GM21381 (cell line): ENCODE measurements around the gene MRPS2.
"Not testable (repeated sequence)": the region's sequence is repeated elsewhere in the genome, so short reads cannot be mapped to it uniquely, and the experiment has no call there.

ENCODE experiments used
- ATAC-seq: cut with Tn5 transposase; IDR thresholded peaks from one replicate; pipeline ENCODE4 v1.9.1; 2021; ENCODE audit warnings: mild to moderate bottlenecking, moderate library complexity; ENCODE audit not compliant: unreplicated experiment

MRPS2 gene

DNA sequence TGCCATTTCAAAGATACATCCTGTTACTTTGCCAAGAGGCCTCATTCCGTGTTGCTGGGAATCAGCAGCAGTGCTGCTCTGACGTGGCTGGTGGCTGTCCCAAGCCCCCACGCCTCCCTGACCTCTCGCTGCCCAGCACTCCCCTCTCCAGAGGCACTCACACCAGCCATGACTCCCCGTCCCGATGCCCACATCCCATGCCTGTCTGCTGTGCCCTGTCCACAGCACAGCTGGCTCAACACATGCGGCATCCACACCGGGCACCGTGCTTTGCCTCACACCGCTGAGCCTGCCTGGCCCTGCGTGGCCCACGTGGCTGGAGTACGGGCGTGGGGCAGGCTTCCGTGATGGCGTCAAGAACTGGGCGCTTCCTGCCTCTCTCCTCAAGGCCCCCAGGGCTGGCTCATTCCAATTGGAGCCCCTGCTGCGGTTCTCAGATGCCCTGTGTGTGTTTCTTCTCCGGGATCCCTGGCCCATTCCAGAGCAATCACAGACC is 12.9 kb downstream of the MRPS2 start:
- ATAC-seq: no peak

- not testable (repeated sequence) for ATAC-seq
Observed at GRCh38 chr9:135513906-135514305, 13.4 kb downstream of the MRPS2 start.

DNA sequence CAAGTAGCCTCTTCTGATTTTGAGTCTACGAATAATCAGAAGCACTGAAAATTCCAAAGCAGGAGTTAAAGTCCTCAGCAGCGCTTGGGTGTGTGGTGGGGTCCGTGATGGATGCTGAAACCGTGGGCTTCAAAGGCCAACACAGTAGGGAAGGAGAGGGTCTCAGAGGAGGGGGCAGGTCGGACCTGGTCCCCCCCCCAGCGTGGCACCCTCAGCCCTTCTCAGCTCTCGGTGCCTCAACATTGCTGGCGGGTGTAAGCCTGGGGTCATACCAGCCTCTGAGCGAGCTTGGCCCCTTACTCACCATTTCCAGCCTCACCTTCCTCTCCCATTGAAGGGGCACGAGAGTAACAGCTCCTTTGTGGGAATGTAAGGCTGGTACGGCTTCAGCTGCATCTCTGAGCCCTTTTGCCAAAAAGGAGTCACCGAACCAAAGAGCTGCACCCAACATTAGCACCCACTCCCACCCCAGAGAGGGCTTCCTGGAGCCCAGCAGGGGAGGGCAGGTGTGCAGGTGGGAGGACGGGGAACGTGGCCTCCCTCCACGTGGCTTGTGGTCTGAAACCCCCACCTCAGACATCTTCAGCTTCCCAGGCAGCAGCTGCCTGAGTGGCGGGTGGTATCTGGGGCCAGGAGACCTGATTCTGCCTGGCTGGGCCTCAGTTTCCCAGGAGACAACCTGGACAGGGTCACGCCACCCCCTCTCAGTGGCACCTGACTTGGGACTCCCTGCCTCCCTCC is 14.0 kb downstream of the MRPS2 start:
- no peak for ATAC-seq

GRCh38 chr9:135515083-135515951 is 14.8 kb downstream of the MRPS2 start:
- ATAC-seq: no peak

- ATAC-seq: no peak
Observed at GRCh38 chr9:135516132-135516860, 15.8 kb downstream of the MRPS2 start.

DNA sequence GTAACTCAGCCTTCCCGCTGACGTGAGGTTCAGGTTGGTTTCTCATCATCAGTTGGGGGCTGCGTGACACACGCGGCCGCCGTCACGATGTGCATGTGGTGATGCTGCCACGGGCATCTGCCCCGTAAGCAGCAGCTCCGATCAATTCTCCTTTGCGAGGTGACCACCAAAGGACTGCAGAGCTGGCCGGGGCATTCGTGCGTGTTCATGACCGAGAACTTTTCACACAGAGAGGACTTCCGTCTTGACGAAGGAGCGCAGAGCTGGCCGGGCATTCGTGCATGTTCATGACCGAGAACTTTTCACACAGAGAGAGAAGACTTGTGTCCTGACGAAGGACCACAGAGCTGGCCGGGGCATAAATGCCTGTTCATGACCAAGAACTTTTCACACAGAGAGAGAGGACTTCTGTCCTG is 16.9 kb downstream of the MRPS2 start:
- ATAC-seq: no peak

- ATAC-seq: no peak
Observed at GRCh38 chr9:135519179-135519971, 18.9 kb downstream of the MRPS2 start.

DNA sequence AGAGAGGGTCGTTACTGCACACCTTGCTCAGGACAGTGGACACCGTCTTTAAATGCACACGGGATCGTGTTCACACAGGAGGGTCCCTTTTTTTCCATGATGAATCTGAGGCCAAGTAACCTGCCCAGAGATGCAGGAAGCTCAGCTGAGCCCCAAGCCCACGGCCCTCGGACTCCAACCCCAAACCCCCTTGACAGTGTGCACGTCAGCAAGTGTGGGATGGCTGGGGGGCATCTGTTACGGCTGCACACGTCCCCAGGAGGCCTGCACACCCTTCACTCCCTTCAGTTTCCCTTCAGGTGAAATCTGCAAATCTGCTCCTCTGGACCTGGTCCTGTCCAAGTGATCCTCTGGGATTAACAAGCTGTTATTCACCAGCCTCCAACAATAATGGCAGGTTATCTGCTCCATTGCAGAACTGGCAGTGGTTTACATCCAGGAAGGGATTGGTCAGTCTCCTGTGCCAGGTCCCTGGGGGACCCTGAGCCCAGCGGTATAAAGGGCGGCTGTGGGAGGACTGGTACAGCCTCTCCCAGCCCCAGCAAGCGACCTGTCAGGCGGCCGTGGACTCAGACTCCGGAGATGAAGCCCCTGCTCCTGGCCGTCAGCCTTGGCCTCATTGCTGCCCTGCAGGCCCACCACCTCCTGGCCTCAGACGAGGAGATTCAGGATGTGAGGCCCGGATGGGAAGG is 20.6 kb downstream of the MRPS2 start, which contains the start of gene LCN1:
LCN1 (plus strand) TSS at position 525 of the 692 bp plus-strand sequence; CDS start at position 583, 58 bp downstream.
- no peak for ATAC-seq

- no peak for ATAC-seq
Observed at GRCh38 chr9:135521608-135522095, 21.2 kb downstream of the MRPS2 start.

- no peak for ATAC-seq
Observed at GRCh38 chr9:135522137-135522877, 21.8 kb downstream of the MRPS2 start.

DNA sequence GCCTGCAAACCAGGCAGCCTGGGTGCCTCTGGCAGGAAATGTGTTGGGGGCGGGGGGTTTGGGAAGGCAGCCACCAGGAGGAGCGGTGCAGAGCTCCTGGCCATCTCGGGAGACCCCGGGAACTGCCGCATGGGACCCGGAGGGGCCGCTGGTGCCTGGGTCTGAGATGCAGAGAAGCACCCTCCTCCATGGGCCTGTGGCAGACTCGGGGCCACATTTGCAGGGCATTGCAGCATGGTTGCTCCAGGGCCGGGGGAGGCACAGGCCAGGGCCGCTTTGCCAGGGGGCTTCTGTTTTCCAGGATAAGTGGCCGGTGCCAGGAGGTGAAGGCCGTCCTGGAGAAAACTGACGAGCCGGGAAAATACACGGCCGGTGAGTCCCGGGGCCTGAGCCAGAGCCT is 22.4 kb downstream of the MRPS2 start:
- no peak for ATAC-seq

- ATAC-seq: no peak
Observed at GRCh38 chr9:135523521-135524129, 23.1 kb downstream of the MRPS2 start.

DNA sequence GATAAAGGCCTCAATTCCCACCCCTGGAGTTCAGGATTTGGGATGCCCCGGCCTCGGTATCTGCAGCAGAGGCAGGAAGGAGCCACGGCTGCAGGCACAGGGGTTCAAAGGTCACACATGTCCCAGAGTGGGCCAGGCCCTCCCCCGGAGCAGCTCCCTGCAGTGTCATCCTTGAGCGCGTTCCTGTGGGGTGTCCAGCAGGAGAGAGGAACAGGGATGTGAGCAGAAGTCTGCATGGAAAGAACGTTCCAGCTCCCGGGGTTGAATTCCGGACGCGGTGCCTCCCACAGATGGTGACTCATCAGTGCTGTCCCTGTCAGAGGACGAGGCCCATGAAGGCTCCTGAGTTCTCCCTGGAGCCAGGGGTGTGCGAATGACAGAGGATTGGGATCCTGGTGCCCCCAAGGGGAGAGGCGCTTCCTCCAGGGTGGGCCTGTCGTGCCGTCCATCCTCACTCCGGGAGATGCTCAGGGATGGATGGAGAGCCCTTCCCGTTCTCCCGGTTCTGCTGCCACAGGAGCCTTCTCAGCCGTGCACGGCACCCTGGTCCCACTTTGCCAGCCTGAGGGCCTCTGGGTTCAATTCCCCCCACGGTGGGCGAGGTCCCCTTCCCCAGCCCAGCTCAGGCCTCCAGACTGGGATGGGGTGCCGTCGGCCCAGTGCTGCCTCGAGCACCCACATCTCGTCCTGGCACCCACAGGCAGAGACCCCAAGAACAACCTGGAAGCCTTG is 23.8 kb downstream of the MRPS2 start:
- ATAC-seq: no peak

- no peak for ATAC-seq
Observed at GRCh38 chr9:135525241-135526088, 25.0 kb downstream of the MRPS2 start.

GRCh38 chr9:135526089-135526729 is 25.7 kb downstream of the MRPS2 start:
- ATAC-seq: no peak
